Progenitor cell of endocrine pancreas (in vitro differentiated cells): ENCODE data around the gene DOP1B. TPM values are rescaled to one million over a fixed set of nuclear protein-coding genes. Genes with fewer than 3 reads are reported as not detected.

Experiments used
- DNase-seq: peaks from one replicate; pipeline ENCODE4 v3.0.0; 2021; ENCODE audit warnings: low spot score; ENCODE audit not compliant: unreplicated experiment
- H3K27ac Mint-ChIP-seq: 2 replicates; pipeline ENCODE4 v1.8.0; 2021; ENCODE audit warnings: mild to moderate bottlenecking, moderate library complexity, mixed read lengths
- H3K27me3 Mint-ChIP-seq: 2 replicates; pipeline ENCODE4 v1.8.0; 2021; ENCODE audit warnings: mixed read lengths
- H3K36me3 Mint-ChIP-seq: 2 replicates; pipeline ENCODE4 v1.8.0; 2022; ENCODE audit warnings: mixed read lengths; ENCODE audit not compliant: insufficient read depth
- H3K4me1 Mint-ChIP-seq: 2 replicates; pipeline ENCODE4 v1.8.0; 2021; ENCODE audit warnings: low read depth, mixed read lengths
- H3K4me3 Mint-ChIP-seq: 2 replicates; pipeline ENCODE4 v1.8.0; 2021; ENCODE audit warnings: low read depth, mild to moderate bottlenecking, moderate library complexity, mixed read lengths
- H3K9me3 Mint-ChIP-seq: 2 replicates; pipeline ENCODE4 v1.8.0; 2021; ENCODE audit warnings: low read depth, mixed read lengths
- total RNA-seq: library from RNA; stranded (reverse); gene quantifications from 2 replicates; pipeline ENCODE4 v1.2.1, GENCODE V29; 2021
- TF ChIP-seq, protein P1 (sequence below): fragments of 200-600 bp; sonication (generic); IDR thresholded peaks from one replicate; pipeline ENCODE4 v1.5.0; 2021; ENCODE audit warnings: antibody characterized with exemption, mild to moderate bottlenecking; ENCODE audit not compliant: unreplicated experiment

DOP1B gene
- total RNA-seq, 1 donor from 2014 or later: 57.4 TPM

DNA sequence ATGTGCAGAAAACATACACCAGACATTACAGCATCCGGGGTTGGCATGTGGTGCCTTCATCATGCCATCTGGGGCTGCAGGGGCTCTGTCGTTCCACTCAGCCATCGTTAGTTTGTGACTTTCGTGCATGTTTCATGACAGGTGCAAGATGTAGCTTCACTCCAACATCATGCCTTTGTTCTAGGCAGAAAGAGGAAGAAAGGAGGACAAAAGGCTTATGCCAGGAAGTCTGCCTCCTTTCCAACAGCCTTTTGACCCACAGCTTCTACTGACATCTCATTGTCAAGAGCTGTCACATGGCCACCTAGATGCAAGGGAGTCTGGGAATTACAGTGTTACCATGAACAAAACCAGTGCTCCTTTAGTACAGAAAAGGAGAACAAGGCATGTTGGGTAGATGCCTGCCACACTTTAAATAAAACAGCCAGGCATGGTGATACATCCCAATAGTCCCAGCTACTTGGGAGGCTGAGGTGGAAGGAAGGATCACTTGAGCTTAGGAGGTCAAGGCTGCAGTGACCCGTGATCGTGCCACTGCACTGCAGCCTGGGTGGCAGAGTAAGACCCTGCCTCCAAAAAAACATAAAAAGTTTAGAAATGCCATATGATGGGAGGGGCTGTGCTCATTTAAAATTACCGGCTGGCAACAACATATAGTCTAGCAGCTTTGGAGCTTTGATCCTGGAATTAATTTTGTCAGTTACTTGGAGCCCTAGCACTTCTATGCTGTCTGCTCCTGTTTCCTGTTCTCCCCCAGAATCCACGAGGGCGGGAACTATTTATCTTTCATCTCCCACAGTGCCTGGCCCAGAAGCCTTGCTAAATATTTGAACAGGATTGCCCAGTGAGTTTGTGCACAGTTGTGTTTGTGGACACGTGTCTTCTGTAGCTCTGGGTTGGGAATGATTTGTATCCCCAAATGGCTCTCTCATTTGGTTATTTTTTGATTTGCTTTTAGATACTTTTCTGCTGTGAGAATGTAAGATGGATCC, 7.4 kb downstream of the DOP1B start:
- TF ChIP-seq, protein P1, sequence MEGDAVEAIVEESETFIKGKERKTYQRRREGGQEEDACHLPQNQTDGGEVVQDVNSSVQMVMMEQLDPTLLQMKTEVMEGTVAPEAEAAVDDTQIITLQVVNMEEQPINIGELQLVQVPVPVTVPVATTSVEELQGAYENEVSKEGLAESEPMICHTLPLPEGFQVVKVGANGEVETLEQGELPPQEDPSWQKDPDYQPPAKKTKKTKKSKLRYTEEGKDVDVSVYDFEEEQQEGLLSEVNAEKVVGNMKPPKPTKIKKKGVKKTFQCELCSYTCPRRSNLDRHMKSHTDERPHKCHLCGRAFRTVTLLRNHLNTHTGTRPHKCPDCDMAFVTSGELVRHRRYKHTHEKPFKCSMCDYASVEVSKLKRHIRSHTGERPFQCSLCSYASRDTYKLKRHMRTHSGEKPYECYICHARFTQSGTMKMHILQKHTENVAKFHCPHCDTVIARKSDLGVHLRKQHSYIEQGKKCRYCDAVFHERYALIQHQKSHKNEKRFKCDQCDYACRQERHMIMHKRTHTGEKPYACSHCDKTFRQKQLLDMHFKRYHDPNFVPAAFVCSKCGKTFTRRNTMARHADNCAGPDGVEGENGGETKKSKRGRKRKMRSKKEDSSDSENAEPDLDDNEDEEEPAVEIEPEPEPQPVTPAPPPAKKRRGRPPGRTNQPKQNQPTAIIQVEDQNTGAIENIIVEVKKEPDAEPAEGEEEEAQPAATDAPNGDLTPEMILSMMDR: no peak
- Mint-ChIP-seq H3K27ac (peak overlapping the region; percentile 47), H3K4me3 (peak overlapping the region; percentile 12)

DNA sequence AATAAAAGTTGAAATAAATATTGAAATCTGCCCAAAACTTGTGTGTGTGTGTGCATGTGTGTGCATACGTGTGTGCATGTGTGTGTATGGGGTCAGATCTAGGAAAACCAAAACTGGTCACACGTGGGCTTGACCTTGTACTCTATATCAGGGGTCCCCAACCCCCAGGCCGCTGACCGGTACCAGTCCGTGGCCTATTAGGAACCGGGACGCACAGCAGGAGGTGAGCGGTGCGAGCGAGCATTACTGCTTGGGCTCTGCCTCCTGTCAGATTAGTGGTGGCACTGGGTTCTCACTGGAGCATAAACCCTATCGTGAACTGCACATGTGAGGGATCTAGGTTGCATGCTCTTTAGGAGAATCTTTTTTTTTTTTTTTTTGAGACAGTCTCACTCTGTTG, 8.7 kb downstream of the DOP1B start:
- Mint-ChIP-seq H3K9me3 (no peaks in the 10 kb centered on the region), H3K4me3 (no peak overlapping the region), H3K4me1 (peaks cover 20% of the 10 kb centered on the region), H3K36me3 (peaks cover 25% of the 10 kb centered on the region), H3K27me3 (no peaks in the 10 kb centered on the region), H3K27ac (no peak overlapping the region)
- TF ChIP-seq, protein P1: no peak
- no peak for DNase-seq

More for the DNA sequence above, 7.4 kb downstream of the DOP1B start:
- Mint-ChIP-seq H3K36me3 (peaks cover 18% of the 10 kb centered on the region), H3K4me1 (peaks cover 25% of the 10 kb centered on the region), H3K9me3 (no peaks in the 10 kb centered on the region), H3K27me3 (no peaks in the 10 kb centered on the region)
- no peak for DNase-seq

DNA sequence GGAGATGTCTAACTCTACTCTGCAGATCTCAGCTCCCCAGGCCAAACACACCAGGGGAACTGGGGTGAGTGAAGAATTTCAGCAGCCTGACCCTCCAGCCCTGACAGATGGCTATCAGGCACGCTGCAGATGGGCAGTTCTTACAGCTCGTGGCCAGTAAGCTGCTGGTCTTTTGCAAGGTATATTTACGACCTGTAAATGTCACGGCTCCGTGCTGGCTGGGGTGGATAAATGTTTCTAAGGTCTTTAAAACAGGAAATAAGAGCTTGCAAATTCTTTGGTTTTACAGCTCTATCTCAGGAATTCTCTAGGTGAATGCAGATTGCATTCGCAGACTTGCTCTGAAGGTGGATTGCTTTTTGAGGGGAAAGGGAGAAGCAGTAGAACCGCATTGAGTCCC, 10.1 kb downstream of the DOP1B start:
- Mint-ChIP-seq H3K27ac (no peak overlapping the region), H3K4me1 (peaks cover 18% of the 10 kb centered on the region), H3K27me3 (no peaks in the 10 kb centered on the region), H3K9me3 (no peaks in the 10 kb centered on the region), H3K4me3 (no peak overlapping the region), H3K36me3 (peaks cover 26% of the 10 kb centered on the region)
- DNase-seq: no peak
- TF ChIP-seq, protein P1: no peak

DNA sequence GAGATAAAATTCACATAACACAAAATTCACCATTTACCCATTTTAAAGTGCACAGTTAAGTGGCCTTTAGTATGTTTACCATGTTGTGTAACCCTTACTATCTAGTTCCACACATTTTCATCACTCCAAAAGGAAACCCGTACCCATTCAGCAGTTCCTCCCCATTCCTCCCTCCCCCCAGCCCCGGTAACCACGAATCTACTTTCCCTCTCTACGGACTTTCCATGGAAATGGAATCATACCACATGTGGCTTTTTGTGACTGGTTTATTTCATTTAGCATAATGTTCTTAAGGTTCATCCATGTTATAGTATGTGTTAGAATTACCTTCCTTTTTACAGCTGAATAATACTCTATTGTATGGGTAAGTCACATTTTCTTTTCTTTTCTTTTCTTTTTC, 10.9 kb downstream of the DOP1B start:
- no peaks in the 10 kb centered on the region for H3K27me3 Mint-ChIP-seq
- H3K9me3 Mint-ChIP-seq: no peaks in the 10 kb centered on the region
- H3K4me1 Mint-ChIP-seq: peaks cover 18% of the 10 kb centered on the region
- TF ChIP-seq, protein P1: no peak
- peaks cover 28% of the 10 kb centered on the region for H3K36me3 Mint-ChIP-seq
- H3K27ac Mint-ChIP-seq: no peak overlapping the region
- no peak for DNase-seq
- no peak overlapping the region for H3K4me3 Mint-ChIP-seq

DNA sequence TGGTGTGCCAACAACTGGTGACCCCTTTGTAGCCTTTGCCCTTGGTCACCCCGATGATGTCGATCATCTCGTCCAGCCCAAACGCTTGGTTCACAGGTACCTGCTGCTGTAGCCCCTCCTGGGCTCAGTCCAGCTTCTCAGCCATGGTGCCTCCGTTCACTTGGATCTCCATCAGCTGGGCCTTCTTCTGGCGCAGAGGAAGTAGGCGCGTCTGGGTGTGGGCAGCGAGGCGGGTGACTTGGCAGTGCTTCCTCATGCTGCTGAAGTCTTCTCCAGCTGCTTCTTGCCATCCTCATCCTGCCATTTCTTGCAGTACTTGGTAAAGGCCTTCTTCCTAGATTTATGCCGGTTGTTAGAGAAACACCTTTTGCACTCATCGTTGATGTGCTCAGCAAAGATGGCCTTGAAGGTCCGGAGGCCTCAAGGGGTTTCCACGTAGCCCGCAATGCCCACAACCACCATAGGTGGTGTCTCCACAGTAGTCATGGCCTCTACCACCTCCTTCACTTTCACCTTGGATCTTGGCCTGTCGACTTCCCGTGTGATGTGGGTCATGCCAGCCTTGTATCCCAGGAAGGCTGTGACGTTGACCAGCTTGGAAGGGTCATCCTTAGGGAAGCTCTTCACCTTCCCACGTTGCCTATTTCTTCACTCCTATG, 13.0 kb downstream of the DOP1B start:
- Mint-ChIP-seq H3K27me3 (no peaks in the 10 kb centered on the region), H3K9me3 (no peaks in the 10 kb centered on the region), H3K4me3 (no peak overlapping the region), H3K36me3 (peaks cover 23% of the 10 kb centered on the region), H3K4me1 (peaks cover 1% of the 10 kb centered on the region), H3K27ac (no peak overlapping the region)
- DNase-seq: no peak
- TF ChIP-seq, protein P1: peak; percentile 18
